ENCODE data around the gene HOXA3.
A peak's percentile ranks its signal among the peaks of the same experiment; 100 is the strongest.

The HOXA3 gene

GRCh38 chr7:27154901-27155815, 2.8 kb upstream of the HOXA3 start:
- DNase-seq = no peak

GRCh38 chr7:27154369-27154768, 2.0 kb upstream of the HOXA3 start:
- no peak for DNase-seq

- DNase-seq = no peak
These were observed 1.1 kb upstream of the HOXA3 start for GRCh38 chr7:27153526-27153925.

GRCh38 chr7:27152816-27153442, 546 bp upstream of the HOXA3 start:
- DNase-seq = no peak

- DNase-seq = no peak
These were observed 947 bp downstream of the HOXA3 start for GRCh38 chr7:27151341-27151930.

GRCh38 chr7:27150568-27151340, 1.6 kb downstream of the HOXA3 start:
- peak; percentile 78 for DNase-seq

GRCh38 chr7:27149842-27150567, 2.4 kb downstream of the HOXA3 start:
- no peak for DNase-seq

GRCh38 chr7:27148756-27149641, 3.4 kb downstream of the HOXA3 start:
- DNase-seq = no peak

GRCh38 chr7:27148031-27148755, 4.2 kb downstream of the HOXA3 start:
- no peak for DNase-seq

GRCh38 chr7:27147199-27148030, 5.0 kb downstream of the HOXA3 start, which contains the start of gene HOXA6:
HOXA6 (minus strand) TSS chr7:27147774; CDS start chr7:27147749, 25 bp downstream.
- DNase-seq = peak; percentile 51

GRCh38 chr7:27146491-27147198, 5.7 kb downstream of the HOXA3 start:
- no peak for DNase-seq

- no peak for DNase-seq
These were observed 6.4 kb downstream of the HOXA3 start for GRCh38 chr7:27145914-27146412.

GRCh38 chr7:27145165-27145913, 7.0 kb downstream of the HOXA3 start:
- DNase-seq = no peak

- DNase-seq = no peak
These were observed 7.6 kb downstream of the HOXA3 start for GRCh38 chr7:27144781-27145164.

GRCh38 chr7:27143950-27144780, 8.2 kb downstream of the HOXA3 start:
- no peak for DNase-seq

- peak; percentile 85 for DNase-seq
These were observed 9.1 kb downstream of the HOXA3 start, which contains the start of gene HOXA5 for GRCh38 chr7:27143023-27143949. HOXA5 (minus strand) TSS chr7:27143681; CDS start chr7:27143607, 74 bp downstream.
